Midbrain (tissue), 1 donor: ENCODE results near the gene CARS1.

ENCODE experiments used
- DNase-seq: peaks from one replicate; lab custom pipeline; 2025; lab: John Stamatoyannopoulos, UW

The CARS1 gene

DNA sequence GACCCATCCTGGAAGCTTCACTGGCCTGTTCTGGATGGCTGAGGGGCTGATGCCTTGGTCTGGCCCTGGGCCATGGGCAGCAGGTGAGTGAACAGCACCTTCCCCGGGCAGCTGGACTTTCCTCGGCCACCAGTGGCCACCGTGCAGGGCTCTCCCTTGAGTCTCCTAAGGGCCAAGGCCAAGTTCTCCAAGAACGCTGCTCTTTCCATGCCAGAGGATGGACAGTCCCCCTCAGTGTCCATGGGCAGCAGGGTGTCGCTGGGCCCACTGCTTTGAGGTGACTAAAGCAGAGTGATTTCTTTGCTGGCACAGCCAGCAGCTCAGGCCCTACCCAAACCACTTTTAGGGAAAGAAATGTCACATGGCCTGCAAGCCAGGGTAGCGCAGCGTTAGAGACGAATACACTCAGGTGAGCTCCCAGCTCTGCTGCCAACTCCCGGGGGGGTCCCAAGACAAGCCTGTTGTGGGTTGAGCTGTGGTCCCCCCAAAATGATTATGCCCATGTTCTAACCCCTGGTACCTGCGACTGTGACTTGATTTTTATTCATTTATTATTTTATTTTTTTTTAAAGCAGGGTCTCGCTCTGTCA lies 3.3 kb upstream of the CARS1 start:
- no peak for DNase-seq

DNA sequence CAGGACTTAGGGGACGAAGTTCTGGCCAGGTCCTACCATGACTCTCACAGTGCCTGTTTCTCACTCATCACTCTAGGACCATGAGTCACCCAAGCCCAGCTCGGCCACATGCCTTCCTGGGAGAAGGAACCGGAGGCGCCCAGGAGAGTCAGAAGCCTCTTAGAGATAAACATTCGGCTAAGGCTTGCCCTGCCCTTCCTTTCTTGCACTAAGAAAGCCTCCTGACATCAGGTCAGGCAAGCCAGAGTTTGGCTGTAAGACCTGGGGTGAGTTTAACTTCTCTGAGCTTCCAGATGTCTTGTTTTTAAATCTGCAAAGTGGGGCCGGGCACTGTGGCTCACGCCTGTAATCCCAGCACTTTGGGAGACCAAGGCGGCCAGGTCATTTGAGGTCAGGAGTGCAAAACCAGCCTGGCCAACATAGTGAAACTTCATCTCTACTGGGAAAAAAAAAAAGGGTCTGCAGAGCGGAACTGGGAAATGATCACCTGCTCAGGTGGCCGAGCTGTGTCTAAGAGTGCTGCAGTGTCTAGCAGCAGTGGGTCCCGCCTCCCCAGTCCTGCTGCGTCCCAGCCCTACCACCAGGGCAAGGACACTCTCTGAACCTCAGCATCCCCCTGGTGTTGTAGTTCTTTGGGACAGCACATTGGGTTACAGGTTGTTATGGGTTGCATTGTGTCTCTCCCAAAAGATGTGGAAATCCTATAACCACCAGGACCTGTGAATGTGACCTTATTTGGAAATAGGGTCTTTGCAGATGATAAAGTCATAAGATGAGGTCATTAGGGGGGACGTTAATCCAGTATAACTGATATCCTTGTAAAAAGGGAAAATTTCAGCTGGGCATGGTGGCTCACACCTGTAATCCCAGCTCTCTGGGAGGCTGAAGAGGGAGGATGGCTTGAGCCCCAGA lies 1.8 kb upstream of the CARS1 start:
- no peak for DNase-seq

- no peak for DNase-seq
Observed at GRCh38 chr11:3056296-3057068, 741 bp downstream of the CARS1 start.

DNA sequence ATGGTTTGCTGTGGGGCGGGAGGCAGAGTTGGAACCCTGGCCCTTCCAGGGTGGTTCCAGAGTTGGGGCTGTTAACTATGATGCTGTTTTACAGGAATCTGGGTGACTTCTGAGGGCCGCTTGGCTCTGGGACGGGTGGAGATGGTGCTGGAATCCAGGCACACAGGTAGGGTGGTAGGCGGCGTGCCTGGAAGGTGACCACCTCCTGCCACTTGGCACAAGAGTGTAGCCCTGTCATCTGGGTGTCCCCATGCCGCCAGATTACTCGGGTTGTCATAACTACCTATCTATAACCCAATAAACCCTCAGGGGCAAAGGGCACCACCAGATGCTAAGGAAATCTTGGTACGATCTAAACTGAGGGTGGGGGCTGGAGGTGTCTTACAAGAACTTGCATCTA lies 1.3 kb downstream of the CARS1 start:
- no peak for DNase-seq

DNA sequence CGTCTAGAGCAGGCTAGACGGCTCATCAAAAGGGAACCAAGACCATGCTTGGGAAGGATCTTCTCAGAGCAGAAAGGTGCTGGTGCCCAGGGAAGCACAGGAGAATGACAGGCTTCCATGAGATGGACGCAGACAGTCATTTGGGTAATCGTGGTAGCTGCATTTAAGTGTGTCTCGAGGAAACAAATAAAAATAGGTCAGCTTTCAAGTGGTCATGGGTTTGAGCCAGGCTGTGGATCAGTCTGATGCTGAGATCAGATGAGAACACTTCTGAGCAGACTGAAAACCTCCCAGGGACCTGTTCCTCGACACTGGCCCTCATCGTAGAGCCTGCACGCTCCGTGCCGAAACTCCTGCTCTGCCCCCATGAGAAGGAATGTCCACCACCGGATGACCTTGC lies 4.7 kb downstream of the CARS1 start:
- no peak for DNase-seq

DNA sequence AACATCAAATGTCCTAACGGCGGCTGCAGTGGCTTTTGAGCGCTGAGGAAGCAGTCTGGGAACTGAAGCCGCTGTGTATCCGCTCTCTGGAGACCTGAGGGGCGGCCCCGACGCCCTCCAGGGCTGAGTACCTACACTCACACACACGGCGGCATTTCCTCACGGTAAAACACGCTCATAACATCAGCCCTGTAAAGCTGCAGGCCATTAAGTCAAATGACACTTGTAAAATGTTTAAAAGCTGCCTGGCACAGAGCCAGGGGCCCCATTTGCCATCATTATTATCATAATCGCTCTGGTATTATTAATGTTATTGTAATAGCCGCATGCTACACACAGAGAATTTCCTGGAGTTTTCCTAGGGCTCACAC lies 5.1 kb downstream of the CARS1 start:
- no peak for DNase-seq

GRCh38 chr11:3051196-3052108 lies 5.8 kb downstream of the CARS1 start:
- no peak for DNase-seq

- DNase-seq, result no peak
Observed at GRCh38 chr11:3050386-3051195, 6.6 kb downstream of the CARS1 start.

DNA sequence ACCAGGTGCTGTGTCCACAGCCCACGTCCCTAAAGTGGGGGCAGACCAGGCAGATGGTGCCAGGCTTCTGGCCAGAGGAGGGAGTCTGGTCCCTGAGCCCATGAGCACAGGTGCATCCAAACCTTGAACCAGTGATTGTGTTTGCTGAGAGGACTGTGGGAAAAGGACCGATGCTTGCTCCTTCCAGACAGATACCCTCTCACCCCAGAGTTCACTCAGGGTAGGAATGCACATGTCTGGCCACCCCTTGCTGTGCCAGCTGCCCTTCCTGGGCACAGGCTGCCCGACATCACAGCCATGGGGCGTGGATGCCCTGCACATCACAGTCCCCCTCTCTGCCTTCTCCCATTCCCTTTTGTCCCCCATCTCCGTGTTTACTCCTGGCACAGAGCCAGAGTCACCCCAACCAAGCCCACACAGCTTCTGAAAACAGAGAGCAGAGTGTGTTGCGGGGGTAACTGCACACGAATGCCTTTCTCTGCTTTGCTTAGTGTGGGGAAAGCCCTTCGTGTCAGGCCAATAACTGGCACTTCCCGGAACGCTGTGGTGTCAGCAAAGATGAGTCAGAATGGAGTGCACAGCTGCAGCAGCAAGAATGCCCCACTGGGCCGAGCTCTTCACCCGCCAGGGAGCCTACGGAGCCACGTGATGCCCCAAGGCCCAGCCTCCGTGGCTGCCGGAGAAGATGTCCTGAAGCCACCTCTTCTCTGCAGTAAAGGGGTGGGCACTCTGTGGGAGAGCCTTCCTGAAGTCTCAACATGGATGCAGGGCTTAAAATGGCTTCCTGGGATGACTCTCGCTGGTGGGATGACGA lies 7.6 kb downstream of the CARS1 start:
- peak; percentile 90 for DNase-seq

GRCh38 chr11:3047637-3048036 lies 9.6 kb downstream of the CARS1 start:
- no peak for DNase-seq

DNA sequence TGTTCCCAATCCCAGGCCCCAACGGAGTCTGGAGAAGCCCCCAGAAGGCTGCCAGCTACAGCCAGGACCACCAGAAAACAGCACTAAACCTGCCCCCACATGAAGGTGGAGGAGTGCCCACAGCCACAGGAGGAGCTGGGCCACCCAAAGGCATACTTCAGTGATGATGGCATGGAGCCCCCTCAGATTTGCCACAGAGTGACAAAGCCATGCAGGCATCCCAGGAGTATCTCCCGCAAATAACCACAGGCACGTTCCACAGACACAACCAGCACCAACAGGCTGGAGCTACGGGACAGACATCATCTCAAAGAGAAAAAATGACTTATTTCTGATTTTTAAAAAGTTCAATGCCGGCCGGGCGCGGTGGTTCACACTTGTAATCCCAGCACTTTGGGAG lies 10.6 kb downstream of the CARS1 start:
- DNase-seq, result no peak

- peak; percentile 6 for DNase-seq
Observed at GRCh38 chr11:3046190-3046589, 11.0 kb downstream of the CARS1 start.

DNA sequence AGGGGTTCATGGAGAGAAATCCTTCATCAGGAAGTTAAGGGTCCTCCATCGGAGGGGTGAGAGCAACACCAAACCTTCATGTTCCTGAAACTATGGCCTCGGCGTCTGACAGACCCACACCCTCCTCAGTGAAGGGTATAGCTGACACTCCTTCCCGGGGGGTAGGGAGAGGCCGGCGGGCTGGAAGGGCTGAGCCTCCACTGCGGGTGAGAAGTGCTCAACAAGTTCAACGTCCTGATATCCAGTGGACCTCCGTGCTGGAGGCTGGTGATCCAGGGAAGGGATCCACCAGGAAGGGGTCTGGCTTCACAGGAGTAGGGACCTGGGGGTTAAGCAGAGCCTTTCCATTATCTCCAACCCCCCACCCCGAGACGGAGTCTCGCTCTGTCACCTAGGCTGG lies 12.3 kb downstream of the CARS1 start:
- DNase-seq, result no peak

- no peak for DNase-seq
Observed at GRCh38 chr11:3044004-3044403, 13.2 kb downstream of the CARS1 start.

GRCh38 chr11:3043315-3043871 lies 13.8 kb downstream of the CARS1 start:
- DNase-seq, result peak; percentile 49

DNA sequence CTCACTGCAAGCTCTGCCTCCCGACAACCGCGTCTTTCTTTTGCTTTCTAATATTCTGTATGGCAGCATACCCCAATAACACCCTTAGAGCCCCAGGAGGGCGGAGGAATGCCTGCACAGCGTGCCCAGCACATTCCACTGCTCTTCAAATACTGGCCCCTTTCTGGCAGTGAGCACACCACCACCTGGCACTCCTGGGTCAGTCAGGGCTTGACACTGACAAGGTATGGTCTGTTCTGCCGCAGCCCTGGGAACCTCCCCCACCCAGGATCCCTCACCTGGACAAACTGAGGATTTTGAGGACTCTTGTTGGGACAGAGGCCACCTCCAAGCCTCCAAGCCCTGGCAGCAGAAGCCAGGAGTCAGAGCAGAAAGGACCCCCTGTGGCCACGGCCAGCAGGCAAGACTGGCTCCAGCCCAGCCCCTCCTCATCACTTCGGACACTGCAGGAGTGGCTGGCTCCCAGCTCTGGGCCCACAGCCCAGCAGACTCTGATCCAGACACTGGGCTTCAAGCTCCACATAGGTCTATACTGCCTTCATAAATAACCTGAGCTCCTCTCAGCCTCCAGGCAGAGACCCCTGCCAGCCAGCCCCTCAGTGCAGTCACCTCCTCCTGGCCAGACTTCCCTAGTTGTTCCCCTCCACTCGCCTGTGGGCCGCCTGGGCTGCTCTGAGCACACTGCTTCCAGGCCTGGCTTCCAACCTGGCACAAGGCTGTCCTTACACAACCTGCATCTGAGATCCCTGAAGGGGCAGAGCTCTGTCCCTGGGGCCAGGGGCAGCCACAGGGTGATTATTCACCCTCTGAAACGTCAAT lies 14.5 kb downstream of the CARS1 start:
- DNase-seq, result no peak

DNA sequence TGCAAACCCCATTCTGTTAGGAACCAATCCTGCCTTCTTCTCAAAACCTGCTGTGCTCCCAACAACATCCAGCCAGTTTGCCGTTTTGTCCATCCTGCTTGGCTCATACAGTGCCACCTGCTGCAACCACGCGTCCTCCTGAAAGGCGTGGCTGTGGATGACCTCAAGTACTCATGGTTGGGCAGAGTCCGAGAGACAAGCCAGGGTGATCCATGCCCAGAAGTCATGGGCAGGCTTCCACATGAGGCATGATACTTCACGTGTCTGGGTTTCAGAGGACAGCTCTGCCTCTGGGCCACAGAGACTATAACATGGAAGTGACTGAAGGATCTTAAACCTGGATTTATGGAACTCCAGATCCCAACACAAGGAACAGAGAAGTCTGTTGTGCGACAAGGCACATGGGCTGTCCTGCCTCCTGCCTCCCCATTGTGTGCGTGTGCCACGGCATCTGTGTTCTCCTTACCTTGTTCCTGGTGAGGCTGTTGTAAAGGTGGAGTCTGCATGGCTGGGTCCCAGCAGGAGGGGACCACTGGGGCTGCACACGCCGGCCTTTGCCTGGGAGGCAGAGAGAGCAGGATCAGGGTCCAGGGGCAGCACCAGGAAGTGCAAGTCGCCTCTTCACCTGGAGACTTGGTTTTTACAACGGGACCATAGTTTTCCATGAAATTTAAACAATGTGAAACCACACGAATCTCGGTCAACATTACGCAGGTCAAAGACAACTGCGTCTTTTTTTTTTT lies 15.4 kb downstream of the CARS1 start:
- DNase-seq, result no peak

DNA sequence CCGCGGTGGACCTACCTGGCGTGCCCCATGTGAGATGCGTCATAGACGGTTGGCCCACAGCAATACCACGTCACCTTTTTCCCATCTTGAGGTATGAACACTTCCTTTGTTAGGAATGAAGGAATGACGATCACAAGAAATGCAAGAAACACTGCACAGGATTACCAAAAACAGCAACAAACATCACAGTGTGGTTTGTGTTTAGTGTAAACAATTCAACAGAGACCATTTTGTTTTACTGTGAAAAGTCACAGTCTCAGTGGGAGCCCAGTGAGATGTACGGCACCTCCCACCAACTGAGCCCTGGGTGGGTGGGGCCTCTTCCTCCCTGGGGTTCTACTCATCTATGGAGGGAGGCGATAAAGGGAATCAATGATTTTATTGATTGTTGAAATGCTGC lies 16.3 kb downstream of the CARS1 start:
- no peak for DNase-seq
